ENCODE data around the gene EED. TPM values are rescaled to one million over a fixed set of nuclear protein-coding genes. Genes with fewer than 3 reads are reported as not detected.
"Not testable (repeated sequence)": the region's sequence is repeated elsewhere in the genome, so short reads cannot be mapped to it uniquely, and the experiment has no call there.

EED gene
- total RNA-seq, 1 experiment from 2014 or later: 20.0 TPM

GRCh38 chr11:86229039-86229330 lies 15.6 kb upstream of the EED start:
- not testable (repeated sequence) for H3K27me3 ChIP-seq (ENCODE audit: control insufficient read depth, insufficient read depth, low read length)

GRCh38 chr11:86230179-86230804 lies 14.3 kb upstream of the EED start:
- no peaks in the 10 kb centered on the region for H3K27me3 ChIP-seq (ENCODE audit: control insufficient read depth, insufficient read depth, low read length)
- H3K36me3 ChIP-seq (replicated peaks; ENCODE audit: control insufficient read depth, insufficient read depth, low read length): no peaks in the 10 kb centered on the region
- no peak for DNase-seq
- H3K4me3 ChIP-seq (ENCODE audit: insufficient read depth, low read depth, low read length): no peak overlapping the region

More at GRCh38 chr11:86229039-86229330, 15.6 kb upstream of the EED start:
- DNase-seq; H3K36me3 ChIP-seq (replicated peaks; ENCODE audit: control insufficient read depth, insufficient read depth, low read length); H3K4me3 ChIP-seq (ENCODE audit: insufficient read depth, low read depth, low read length): not testable (repeated sequence)

DNA sequence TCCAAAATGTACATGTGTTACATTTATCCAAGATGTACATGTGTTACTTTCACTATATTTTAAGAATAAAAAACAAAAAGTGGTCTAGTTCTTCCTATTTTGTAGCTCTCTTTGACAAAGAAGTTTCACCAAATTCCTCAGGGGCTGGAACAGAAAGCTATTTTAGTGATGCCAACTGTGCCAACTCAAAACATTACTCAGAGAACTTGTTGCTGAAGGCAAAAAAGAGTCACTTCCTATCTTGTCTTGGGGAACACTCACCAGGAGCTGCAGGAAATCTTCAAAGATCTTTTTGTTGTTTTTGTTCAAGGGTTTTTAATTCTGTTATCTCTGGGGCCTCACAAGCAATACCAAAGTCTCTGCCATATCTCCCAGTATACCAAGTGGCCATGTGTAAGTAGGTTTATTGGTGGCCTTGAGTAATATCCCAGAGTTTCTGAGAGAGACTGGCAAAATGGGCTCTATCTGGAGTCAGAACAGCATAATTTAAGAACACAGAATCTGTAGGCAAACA lies 13.6 kb upstream of the EED start:
- no peak for DNase-seq
- no peaks in the 10 kb centered on the region for H3K36me3 ChIP-seq (replicated peaks; ENCODE audit: control insufficient read depth, insufficient read depth, low read length)
- no peaks in the 10 kb centered on the region for H3K27me3 ChIP-seq (ENCODE audit: control insufficient read depth, insufficient read depth, low read length)
- H3K4me3 ChIP-seq (ENCODE audit: insufficient read depth, low read depth, low read length): no peak overlapping the region

- no peak for DNase-seq
- no peaks in the 10 kb centered on the region for H3K36me3 ChIP-seq (replicated peaks; ENCODE audit: control insufficient read depth, insufficient read depth, low read length)
- no peaks in the 10 kb centered on the region for H3K27me3 ChIP-seq (ENCODE audit: control insufficient read depth, insufficient read depth, low read length)
- no peak overlapping the region for H3K4me3 ChIP-seq (ENCODE audit: insufficient read depth, low read depth, low read length)
These were observed 12.0 kb upstream of the EED start for GRCh38 chr11:86232556-86232955.

GRCh38 chr11:86234831-86235461 lies 9.6 kb upstream of the EED start:
- H3K36me3 ChIP-seq (replicated peaks; ENCODE audit: control insufficient read depth, insufficient read depth, low read length): no peaks in the 10 kb centered on the region
- H3K4me3 ChIP-seq (ENCODE audit: insufficient read depth, low read depth, low read length): no peak overlapping the region
- H3K27me3 ChIP-seq (ENCODE audit: control insufficient read depth, insufficient read depth, low read length): no peaks in the 10 kb centered on the region
- no peak for DNase-seq

- H3K4me3 ChIP-seq (ENCODE audit: insufficient read depth, low read depth, low read length): no peak overlapping the region
- no peaks in the 10 kb centered on the region for H3K36me3 ChIP-seq (replicated peaks; ENCODE audit: control insufficient read depth, insufficient read depth, low read length)
- DNase-seq: no peak
- no peaks in the 10 kb centered on the region for H3K27me3 ChIP-seq (ENCODE audit: control insufficient read depth, insufficient read depth, low read length)
These were observed 7.2 kb upstream of the EED start for GRCh38 chr11:86237267-86237804.

- DNase-seq: no peak
- no peaks in the 10 kb centered on the region for H3K27me3 ChIP-seq (ENCODE audit: control insufficient read depth, insufficient read depth, low read length)
- H3K36me3 ChIP-seq (replicated peaks; ENCODE audit: control insufficient read depth, insufficient read depth, low read length): no peaks in the 10 kb centered on the region
- no peak overlapping the region for H3K4me3 ChIP-seq (ENCODE audit: insufficient read depth, low read depth, low read length)
These were observed 4.4 kb upstream of the EED start for GRCh38 chr11:86240164-86240563.

DNA sequence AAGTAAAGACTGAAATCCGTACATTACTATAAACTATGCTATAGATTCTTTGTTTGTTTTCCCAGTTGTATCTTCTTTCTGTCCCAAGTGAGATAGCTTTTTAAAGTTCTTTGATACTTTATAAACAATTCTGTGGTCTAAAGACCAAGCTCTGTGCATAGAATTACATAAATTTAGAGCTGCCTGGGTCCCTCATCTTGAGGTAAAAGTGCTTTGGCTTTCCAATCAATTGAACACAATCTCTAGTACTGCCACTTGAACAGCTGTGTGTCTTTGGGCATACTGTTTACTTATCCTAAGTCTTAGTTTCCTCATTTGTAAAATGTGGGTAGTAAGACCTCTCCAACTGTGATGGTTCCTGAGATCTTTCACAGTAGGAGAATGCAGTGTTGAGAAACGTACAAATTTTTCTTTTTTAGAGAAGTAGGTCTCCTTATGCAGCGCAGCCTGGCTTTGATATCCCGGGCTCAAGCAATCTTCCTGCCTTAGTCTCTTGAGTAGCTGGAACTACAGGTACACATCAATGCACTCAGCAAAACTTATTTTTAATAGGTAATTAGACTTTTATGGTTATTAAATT lies 2.5 kb upstream of the EED start:
- Histone ChIP-seq H3K36me3 (replicated peaks; ENCODE audit: control insufficient read depth, insufficient read depth, low read length) (no peaks in the 10 kb centered on the region), H3K27me3 (ENCODE audit: control insufficient read depth, insufficient read depth, low read length) (peaks cover 2% of the 10 kb centered on the region; the same call in 1 of the 2 replicates), H3K4me3 (ENCODE audit: insufficient read depth, low read depth, low read length) (no peak overlapping the region)
- no peak for DNase-seq

GRCh38 chr11:86243396-86243795 lies 1.2 kb upstream of the EED start:
- no peak overlapping the region for H3K4me3 ChIP-seq (ENCODE audit: insufficient read depth, low read depth, low read length)
- H3K36me3 ChIP-seq (replicated peaks; ENCODE audit: control insufficient read depth, insufficient read depth, low read length): no peaks in the 10 kb centered on the region
- H3K27me3 ChIP-seq (ENCODE audit: control insufficient read depth, insufficient read depth, low read length): peaks cover 2% of the 10 kb centered on the region; the same call in 1 of the 2 replicates
- DNase-seq: no peak

DNA sequence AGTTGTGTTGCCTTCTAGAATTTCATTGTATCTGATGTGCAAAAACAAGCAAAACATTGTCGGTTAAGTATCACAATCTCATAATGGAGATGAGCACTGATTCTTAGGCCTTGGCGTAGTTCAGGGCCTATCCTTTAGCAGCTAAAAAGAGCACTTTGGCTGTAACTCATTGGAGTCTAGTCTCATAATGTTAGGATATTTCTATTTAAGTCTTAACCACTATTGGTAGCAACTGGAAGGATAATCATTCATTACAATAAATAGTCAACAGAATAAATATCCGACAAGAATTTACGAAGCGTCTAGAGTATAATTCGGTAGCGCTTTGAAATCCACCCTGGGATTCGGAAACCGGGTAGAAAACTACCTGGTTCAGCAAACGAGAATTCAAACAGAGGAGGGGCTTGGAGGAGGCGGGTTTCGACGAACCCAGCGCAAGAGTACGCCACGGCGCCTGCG lies 461 bp upstream of the EED start:
- peak overlapping the region; percentile 87 for H3K4me3 ChIP-seq (ENCODE audit: insufficient read depth, low read depth, low read length)
- peak; percentile 84 for DNase-seq
- H3K27me3 ChIP-seq (ENCODE audit: control insufficient read depth, insufficient read depth, low read length): peaks cover 2% of the 10 kb centered on the region; the same call in 1 of the 2 replicates
- H3K36me3 ChIP-seq (replicated peaks; ENCODE audit: control insufficient read depth, insufficient read depth, low read length): no peaks in the 10 kb centered on the region

DNA sequence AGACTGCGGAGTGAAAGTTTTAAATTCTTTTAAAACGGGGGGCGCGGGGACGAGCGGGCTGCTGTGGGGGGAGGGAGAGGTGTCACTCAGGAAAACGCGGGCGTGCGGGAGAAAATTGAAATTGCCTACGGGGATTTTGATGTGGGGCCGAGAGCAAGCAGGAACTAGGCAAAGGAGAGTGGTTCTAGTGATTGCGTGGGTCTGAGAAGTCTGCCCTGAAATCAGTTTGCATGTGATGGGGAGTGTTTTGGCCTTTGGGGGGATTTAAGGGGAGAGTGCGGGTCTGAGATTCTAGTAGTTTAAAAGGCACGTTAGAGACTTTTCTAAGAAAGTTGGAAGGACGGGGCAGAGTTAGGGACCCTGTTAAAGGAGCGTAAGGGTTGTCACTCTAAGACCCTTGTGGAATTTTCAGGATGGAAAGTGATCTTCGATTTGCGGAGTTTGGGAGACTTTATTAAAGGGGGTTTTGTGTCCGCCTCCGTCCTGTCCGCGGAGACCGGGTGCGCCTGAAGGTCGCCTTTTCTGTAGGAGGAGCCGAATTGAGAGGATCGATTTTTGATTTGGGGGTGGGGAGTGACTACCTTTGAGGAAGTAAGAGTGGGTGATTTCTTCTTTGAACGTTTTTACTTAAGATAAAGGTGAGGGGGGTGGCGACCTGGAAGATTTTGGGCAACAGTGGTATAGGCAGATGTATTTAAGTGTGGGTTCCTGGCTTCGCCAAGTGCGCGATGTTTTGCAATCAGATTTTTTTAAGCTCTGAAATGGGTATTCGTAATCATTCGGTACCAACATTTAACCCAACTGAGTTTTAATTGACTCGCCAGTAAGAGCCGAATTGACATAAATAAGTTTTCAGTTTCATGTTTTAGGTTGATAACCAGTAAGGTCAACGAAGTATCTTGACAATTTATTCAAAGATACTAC lies 1.1 kb downstream of the EED start:
- H3K36me3 ChIP-seq (replicated peaks; ENCODE audit: control insufficient read depth, insufficient read depth, low read length): no peaks in the 10 kb centered on the region
- peaks cover 2% of the 10 kb centered on the region; the same call in 1 of the 2 replicates for H3K27me3 ChIP-seq (ENCODE audit: control insufficient read depth, insufficient read depth, low read length)
- peak overlapping the region; percentile 87 for H3K4me3 ChIP-seq (ENCODE audit: insufficient read depth, low read depth, low read length)
- DNase-seq: peak; percentile 38

- no peak for DNase-seq
- H3K27me3 ChIP-seq (ENCODE audit: control insufficient read depth, insufficient read depth, low read length): peaks cover 2% of the 10 kb centered on the region; the same call in 1 of the 2 replicates
- peak overlapping the region; percentile 87 for H3K4me3 ChIP-seq (ENCODE audit: insufficient read depth, low read depth, low read length)
- H3K36me3 ChIP-seq (replicated peaks; ENCODE audit: control insufficient read depth, insufficient read depth, low read length): no peaks in the 10 kb centered on the region
These were observed 1.7 kb downstream of the EED start for GRCh38 chr11:86246293-86246675.

DNA sequence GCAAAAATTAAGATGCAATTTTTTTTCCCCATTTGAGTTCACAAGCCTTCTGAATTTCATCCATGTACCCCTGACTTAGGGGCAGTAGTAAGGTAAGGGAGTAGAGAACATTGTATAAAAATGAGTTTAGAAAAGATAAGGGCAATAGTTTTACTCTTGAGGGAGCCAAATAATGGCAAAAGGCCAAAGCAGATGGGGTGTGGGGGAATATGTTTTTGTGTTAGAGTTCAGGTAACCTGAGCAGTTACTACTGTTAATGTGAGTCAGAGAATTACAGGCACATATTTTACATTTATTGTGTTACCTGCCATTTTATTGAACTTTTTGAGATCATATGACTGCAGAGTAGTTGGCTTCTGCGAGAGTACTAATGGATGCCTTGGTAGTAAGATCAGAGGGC lies 3.1 kb downstream of the EED start:
- Histone ChIP-seq H3K27me3 (ENCODE audit: control insufficient read depth, insufficient read depth, low read length) (peaks cover 2% of the 10 kb centered on the region; the same call in 1 of the 2 replicates), H3K4me3 (ENCODE audit: insufficient read depth, low read depth, low read length) (no peak overlapping the region), H3K36me3 (replicated peaks; ENCODE audit: control insufficient read depth, insufficient read depth, low read length) (no peaks in the 10 kb centered on the region)
- DNase-seq: no peak

GRCh38 chr11:86248609-86249008 lies 4.1 kb downstream of the EED start:
- no peak for DNase-seq
- peaks cover 2% of the 10 kb centered on the region; the same call in 1 of the 2 replicates for H3K27me3 ChIP-seq (ENCODE audit: control insufficient read depth, insufficient read depth, low read length)
- no peaks in the 10 kb centered on the region for H3K36me3 ChIP-seq (replicated peaks; ENCODE audit: control insufficient read depth, insufficient read depth, low read length)
- no peak overlapping the region for H3K4me3 ChIP-seq (ENCODE audit: insufficient read depth, low read depth, low read length)
